IPS-18a (cell line): ENCODE results near the gene PCDHGA7.
"Not testable (repeated sequence)": the region's sequence is repeated elsewhere in the genome, so short reads cannot be mapped to it uniquely, and the experiment has no call there.

Experiments used
- H3K27ac ChIP-seq: one replicate; pipeline ENCODE4 v1.5.1; 2013; ENCODE audit warnings: low read length
- H3K27me3 ChIP-seq: one replicate; pipeline ENCODE4 v1.6.1; 2013; ENCODE audit warnings: mild to moderate bottlenecking, low read length; ENCODE audit not compliant: control insufficient read depth, insufficient read depth
- H3K36me3 ChIP-seq: one replicate; pipeline ENCODE4 v1.6.1; 2013; ENCODE audit warnings: low read depth, low read length; ENCODE audit not compliant: control insufficient read depth
- H3K4me1 ChIP-seq: one replicate; pipeline ENCODE4 v1.6.1; 2013; ENCODE audit warnings: low read depth, low read length; ENCODE audit not compliant: control insufficient read depth
- H3K4me3 ChIP-seq: one replicate; pipeline ENCODE4 v1.5.1; 2013; ENCODE audit warnings: low read length
- H3K9ac ChIP-seq: one replicate; pipeline ENCODE4 v1.6.1; 2013; ENCODE audit warnings: mild to moderate bottlenecking, low read length, moderate library complexity
- H3K9me3 ChIP-seq: one replicate; pipeline ENCODE4 v1.6.1; 2013; ENCODE audit warnings: low read depth, low read length; ENCODE audit not compliant: control insufficient read depth

Gene PCDHGA7

DNA sequence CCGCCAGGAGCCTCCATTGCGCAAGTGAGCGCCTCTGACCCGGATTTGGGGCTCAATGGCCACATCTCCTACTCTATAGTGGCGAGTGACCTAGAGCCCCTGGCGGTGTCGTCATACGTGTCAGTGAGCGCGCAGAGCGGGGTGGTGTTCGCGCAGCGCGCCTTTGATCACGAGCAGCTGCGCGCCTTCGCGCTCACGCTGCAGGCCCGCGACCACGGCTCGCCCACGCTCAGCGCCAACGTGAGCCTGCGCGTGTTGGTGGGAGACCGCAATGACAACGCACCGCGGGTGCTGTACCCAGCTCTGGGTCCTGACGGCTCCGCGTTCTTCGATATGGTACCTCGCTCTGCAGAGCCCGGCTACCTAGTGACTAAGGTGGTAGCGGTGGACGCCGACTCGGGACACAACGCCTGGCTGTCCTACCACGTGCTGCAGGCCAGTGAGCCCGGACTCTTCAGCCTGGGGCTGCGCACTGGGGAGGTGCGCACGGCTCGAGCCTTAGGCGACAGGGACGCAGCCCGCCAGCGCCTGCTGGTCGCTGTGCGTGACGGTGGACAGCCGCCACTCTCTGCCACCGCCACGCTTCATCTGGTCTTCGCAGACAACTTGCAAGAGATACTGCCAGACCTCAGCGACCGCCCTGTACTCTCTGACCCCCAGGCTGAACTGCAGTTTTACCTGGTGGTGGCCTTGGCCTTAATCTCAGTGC lies 27.2 kb downstream of the PCDHGA7 start:
- no peak overlapping the region for H3K27ac ChIP-seq
- H3K36me3 ChIP-seq, result no peaks in the 10 kb centered on the region
- H3K4me3 ChIP-seq, result no peak overlapping the region
- no peak overlapping the region for H3K9ac ChIP-seq
- no peaks in the 10 kb centered on the region for H3K4me1 ChIP-seq
- peaks cover 6% of the 10 kb centered on the region for H3K9me3 ChIP-seq
- peaks cover 11% of the 10 kb centered on the region for H3K27me3 ChIP-seq

GRCh38 chr5:141411575-141411974 lies 29.0 kb downstream of the PCDHGA7 start:
- H3K36me3 ChIP-seq, result no peaks in the 10 kb centered on the region
- peaks cover 11% of the 10 kb centered on the region for H3K27me3 ChIP-seq
- H3K4me3 ChIP-seq, result no peak overlapping the region
- no peak overlapping the region for H3K9ac ChIP-seq
- H3K9me3 ChIP-seq, result peaks cover 6% of the 10 kb centered on the region
- H3K4me1 ChIP-seq, result no peaks in the 10 kb centered on the region
- H3K27ac ChIP-seq, result no peak overlapping the region

DNA sequence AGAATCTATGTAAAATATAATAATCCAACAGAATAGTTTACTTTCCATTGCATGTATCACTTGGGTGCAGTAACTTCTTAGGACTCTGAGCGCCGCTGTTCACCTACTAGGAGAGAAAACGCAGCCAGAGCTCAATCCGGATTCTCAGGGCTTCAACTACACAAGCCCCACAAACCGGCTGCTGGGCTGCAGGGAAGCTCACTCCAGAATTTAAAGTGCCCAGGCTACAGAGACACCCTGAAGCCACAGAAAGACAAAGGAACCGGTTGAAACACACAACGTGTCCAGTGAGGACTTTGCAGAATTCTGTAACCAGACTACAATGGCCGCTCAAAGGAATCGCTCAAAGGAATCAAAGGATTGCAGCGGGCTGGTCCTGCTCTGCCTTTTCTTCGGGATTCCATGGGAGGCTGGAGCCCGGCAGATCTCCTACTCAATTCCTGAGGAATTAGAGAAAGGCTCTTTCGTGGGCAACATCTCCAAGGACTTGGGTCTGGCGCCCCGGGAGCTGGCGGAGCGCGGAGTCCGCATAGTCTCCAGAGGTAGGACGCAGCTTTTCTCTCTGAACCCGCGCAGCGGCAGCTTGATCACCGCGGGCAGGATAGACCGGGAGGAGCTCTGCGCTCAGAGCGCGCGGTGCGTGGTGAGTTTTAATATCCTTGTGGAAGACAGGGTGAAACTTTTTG lies 30.5 kb downstream of the PCDHGA7 start, which contains the start of gene PCDHGA10:
Gene PCDHGA10 (plus strand): TSS at position 134 of the 686 bp plus-strand sequence. CDS start 189 bp downstream, at position 323.
- H3K27ac ChIP-seq, result no peak within 1 kb of the TSS
- no peaks in the 10 kb centered on the region for H3K36me3 ChIP-seq
- H3K4me1 ChIP-seq, result no peaks in the 10 kb centered on the region
- H3K9me3 ChIP-seq, result peaks cover 6% of the 10 kb centered on the region
- H3K27me3 ChIP-seq, result peaks cover 11% of the 10 kb centered on the region
- peak within 1 kb of the TSS; percentile 17 for H3K9ac ChIP-seq
- peak within 1 kb of the TSS; percentile 28 for H3K4me3 ChIP-seq

- Histone ChIP-seq H3K9me3 (peaks cover 12% of the 10 kb centered on the region), H3K4me3 (no peak overlapping the region), H3K27me3 (peaks cover 14% of the 10 kb centered on the region), H3K4me1 (no peaks in the 10 kb centered on the region), H3K27ac (no peak overlapping the region), H3K36me3 (no peaks in the 10 kb centered on the region), H3K9ac (no peak overlapping the region)
These were observed 31.1 kb downstream of the PCDHGA7 start for GRCh38 chr5:141413540-141414069.

- H3K27me3 ChIP-seq, H3K9ac ChIP-seq, H3K4me1 ChIP-seq, H3K27ac ChIP-seq, H3K4me3 ChIP-seq, H3K36me3 ChIP-seq: not testable (repeated sequence)
- peaks cover 16% of the 10 kb centered on the region for H3K9me3 ChIP-seq
These were observed 32.2 kb downstream of the PCDHGA7 start for GRCh38 chr5:141414548-141415274.

GRCh38 chr5:141415275-141415618 lies 32.7 kb downstream of the PCDHGA7 start:
- H3K27ac ChIP-seq, H3K36me3 ChIP-seq, H3K4me1 ChIP-seq, H3K27me3 ChIP-seq, H3K4me3 ChIP-seq, H3K9ac ChIP-seq: not testable (repeated sequence)
- H3K9me3 ChIP-seq, result peaks cover 20% of the 10 kb centered on the region

GRCh38 chr5:141417494-141418172 lies 35.1 kb downstream of the PCDHGA7 start, which contains the start of gene PCDHGB7:
TSS of gene PCDHGB7 (plus strand) at chr5:141417677. CDS start at chr5:141417860, 183 bp downstream.
- Histone ChIP-seq H3K4me3 (peak within 1 kb of the TSS; percentile 73), H3K9me3 (peaks cover 38% of the 10 kb centered on the region), H3K9ac (peak within 1 kb of the TSS; percentile 73)
- H3K4me1 ChIP-seq, H3K27me3 ChIP-seq, H3K27ac ChIP-seq, H3K36me3 ChIP-seq: not testable (repeated sequence)

DNA sequence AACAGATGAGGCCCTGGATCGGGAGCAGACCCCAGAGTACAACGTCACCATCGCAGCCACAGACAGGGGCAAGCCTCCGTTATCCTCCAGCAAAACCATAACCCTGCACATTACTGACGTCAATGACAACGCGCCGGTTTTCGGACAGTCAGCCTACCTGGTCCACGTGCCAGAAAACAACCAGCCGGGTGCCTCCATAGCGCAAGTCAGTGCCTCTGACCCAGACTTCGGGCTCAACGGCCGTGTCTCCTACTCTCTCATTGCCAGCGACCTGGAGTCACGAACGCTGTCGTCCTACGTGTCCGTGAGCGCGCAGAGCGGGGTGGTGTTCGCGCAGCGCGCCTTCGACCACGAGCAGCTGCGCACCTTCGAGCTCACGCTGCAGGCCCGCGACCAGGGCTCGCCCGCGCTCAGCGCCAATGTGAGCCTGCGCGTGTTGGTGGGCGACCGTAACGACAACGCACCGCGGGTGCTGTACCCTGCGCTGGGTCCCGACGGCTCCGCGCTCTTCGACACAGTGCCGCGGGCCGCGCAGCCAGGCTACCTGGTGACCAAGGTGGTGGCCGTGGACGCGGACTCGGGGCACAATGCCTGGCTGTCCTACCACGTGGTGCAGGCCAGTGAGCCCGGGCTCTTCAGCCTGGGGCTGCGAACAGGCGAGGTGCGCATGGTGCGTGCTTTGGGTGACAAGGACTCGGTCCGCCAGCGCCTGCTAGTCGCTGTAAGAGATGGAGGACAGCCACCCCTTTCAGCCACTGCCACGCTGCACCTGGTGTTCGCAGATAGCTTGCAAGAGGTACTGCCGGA lies 36.7 kb downstream of the PCDHGA7 start:
- Histone ChIP-seq H3K9me3 (peaks cover 42% of the 10 kb centered on the region), H3K9ac (no peak overlapping the region), H3K4me3 (no peak overlapping the region), H3K27me3 (peaks cover 8% of the 10 kb centered on the region), H3K4me1 (no peaks in the 10 kb centered on the region), H3K36me3 (no peaks in the 10 kb centered on the region), H3K27ac (no peak overlapping the region)

DNA sequence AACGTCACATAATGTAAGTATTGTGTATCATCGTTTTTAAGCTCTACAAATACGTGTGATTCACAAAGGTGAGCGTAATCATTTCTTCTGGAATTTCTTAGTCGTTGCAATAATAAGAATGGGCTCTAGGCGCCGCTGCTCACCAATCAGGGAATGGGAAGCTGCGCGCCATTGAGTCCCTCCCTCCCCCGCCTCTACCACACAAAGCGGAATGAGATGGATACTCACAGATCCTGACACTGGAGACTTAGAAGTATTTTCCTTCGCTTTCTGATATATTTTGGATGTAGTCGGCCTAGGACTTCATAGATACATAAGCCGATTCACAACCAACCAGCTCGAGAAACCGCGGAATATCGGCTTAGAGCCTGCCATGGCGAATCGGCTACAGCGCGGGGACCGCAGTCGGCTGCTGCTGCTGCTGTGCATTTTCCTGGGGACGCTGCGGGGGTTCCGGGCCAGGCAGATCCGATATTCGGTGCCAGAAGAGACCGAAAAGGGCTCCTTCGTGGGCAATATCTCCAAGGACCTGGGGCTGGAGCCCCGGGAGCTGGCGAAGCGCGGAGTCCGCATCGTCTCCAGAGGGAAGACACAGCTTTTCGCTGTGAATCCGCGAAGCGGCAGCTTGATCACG lies 38.4 kb downstream of the PCDHGA7 start, which contains the start of gene PCDHGA11:
Gene PCDHGA11 (plus strand): TSS at position 197 of the 634 bp plus-strand sequence. CDS start 177 bp downstream, at position 374.
- H3K27ac ChIP-seq, result no peak within 1 kb of the TSS
- peaks cover 8% of the 10 kb centered on the region for H3K27me3 ChIP-seq
- no peaks in the 10 kb centered on the region for H3K4me1 ChIP-seq
- peaks cover 51% of the 10 kb centered on the region for H3K9me3 ChIP-seq
- no peak within 1 kb of the TSS for H3K9ac ChIP-seq
- no peaks in the 10 kb centered on the region for H3K36me3 ChIP-seq
- H3K4me3 ChIP-seq, result peak within 1 kb of the TSS; percentile 5

DNA sequence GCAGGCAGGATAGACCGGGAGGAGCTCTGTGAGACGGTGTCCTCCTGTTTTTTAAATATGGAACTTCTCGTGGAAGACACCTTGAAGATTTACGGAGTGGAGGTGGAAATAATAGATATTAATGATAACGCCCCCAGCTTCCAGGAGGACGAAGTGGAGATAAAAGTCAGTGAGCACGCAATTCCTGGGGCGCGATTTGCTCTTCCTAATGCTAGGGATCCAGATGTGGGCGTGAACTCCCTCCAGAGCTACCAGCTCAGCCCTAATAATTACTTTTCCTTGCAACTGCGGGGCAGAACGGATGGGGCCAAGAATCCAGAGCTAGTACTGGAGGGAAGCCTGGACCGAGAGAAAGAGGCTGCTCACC lies 38.9 kb downstream of the PCDHGA7 start:
- no peak overlapping the region for H3K4me3 ChIP-seq
- H3K9me3 ChIP-seq, result peaks cover 56% of the 10 kb centered on the region
- no peaks in the 10 kb centered on the region for H3K4me1 ChIP-seq
- H3K27me3 ChIP-seq, result peaks cover 8% of the 10 kb centered on the region
- H3K9ac ChIP-seq, result no peak overlapping the region
- no peaks in the 10 kb centered on the region for H3K36me3 ChIP-seq
- H3K27ac ChIP-seq, result no peak overlapping the region
